Activated gamma-delta T cell (primary cell): ENCODE data around the gene OSGEP.
"Not testable (repeated sequence)": the region's sequence is repeated elsewhere in the genome, so short reads cannot be mapped to it uniquely, and the experiment has no call there.

ENCODE experiments used
- DNase-seq: peaks from one replicate; lab custom pipeline; 2025; lab: John Stamatoyannopoulos, UW

Gene OSGEP

DNA sequence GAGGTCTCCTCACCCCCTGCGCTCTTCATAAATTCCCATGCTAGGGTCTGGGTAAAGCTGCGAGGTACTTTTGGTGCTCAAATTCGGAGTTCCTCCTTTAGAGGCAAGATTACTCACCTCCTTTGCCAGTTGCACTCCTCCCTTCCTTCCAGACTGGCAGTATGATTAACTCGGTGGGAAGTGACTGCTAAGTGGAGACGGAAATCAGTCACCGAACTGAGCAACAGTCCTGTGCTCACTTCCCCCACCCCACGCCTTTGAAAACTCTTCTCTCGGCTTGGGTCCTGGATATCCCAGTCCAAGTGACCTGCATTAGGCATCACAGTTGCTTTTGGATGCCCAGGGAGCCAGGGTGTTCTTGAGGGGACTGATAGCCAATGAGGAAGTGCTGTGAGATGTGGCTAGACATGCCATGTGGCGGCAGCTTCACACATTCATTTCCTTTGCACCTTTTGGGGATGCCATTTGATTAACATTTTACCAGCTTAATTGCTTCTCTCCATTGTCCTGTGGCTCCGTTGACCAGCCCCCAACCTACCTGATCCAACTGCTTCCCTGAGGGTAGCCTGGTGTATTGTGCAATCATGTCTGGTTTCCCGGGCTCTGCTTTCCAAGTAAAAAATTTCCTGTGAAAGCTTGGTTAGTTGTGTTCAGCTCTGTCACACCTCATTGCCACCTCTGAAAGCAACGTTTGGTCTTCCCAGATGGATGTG is 15.4 kb upstream of the OSGEP start:
- no peak for DNase-seq

DNA sequence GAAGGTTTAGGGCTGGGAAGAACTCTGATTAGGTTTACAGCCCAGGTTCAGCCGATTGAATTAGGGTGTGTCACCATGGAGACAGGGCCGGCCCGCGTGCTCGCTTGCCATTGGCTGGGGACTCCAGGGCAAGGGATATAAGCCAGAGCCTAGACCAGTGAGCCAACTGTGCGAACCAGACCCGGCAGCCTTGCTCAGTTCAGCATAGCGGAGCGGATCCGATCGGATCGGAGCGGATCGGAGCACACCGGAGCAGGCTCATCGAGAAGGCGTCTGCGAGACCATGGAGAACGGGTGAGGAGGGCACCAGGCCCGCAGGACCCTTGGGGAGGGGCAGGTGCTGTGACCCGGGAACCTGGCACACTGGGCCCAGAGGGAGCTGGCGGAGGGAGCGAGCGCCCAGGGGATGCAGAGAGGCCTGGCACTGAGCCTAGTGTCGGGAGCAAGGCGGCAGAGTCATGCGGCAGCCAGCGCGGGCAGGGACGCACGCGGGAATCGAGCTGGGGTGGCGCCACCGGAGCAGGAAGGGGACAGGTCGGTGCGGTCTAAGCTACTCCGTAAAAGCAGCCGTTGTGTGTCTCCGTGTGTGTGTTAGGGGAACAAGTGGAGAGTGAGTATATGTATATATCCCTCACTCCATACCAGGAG is 14.8 kb upstream of the OSGEP start, which contains the start of gene PNP:
PNP (plus strand) TSS at position 165 of the 648 bp plus-strand sequence; CDS start at position 284, 119 bp downstream.
- peak; percentile 64 for DNase-seq

DNA sequence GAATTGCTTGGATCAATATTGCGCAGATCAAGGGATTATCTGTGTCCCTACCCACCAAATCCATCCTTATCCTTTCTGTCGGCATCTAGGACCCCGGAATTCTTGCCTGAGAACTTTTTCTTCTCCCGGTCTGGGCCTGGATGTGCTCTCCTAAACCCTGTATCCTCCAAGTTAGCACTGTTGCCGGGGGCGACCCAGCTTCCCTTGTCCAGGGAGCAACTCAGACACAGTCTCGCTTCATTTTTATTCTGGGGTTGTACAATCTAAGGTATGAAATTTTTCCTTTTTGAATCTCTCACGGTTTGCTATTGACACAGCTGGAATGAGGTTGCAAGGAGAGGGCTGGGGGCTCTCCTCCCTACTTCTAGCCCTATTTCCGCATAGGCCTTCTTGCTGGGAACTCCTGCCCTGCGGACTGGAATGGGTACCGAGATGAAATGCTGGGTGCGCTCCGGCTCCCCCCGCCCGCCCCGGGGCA is 14.2 kb upstream of the OSGEP start:
- no peak for DNase-seq

DNA sequence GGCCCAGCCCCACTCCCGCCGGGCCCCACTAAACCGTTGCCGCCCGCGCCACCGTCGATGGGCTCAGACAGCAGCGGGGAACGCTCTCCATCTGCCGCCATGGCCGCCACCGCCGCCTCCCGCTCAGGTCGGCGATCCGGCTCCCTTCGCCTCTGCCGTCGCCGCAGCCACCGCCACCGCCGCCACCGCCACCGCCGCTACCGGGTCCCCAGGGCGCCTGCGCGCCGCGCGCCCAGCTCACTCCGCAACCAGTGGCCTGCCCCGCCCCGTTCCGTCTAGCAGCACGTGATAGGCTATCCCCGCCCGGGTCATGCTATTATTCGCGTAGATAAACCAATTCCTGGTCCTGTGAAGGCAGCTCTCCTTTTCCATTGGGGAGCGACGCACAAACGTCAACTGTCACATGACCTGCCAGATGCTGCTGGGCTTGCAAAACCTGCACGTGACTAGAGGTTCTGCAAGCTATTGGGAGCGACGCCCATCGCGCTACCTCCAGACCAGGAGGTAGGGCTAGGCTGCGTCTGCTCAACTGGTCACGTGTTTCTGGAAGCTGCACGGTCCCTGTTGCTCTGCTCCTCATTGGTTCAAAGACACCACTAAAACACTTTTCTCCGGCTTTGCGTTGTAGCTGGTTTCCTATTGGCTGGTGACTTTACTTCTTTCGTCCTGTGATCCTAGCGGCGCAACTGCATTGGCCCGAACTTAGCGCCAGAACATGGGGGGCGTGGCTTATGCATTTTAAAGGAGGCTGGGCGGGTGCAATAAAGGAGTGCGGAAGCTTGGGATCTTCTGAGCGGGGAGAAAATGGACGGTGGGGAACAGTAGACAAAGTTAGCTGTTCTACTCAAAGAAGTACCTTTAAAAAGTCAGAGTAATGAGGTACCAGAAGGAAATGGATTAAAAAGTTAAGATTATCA is 6.9 kb upstream of the OSGEP start, which contains the start of gene PIP4P1:
PIP4P1 (minus strand) TSS at position 210 of the 917 bp plus-strand sequence; CDS start at position 101, 109 bp downstream.
- DNase-seq, result peak; percentile 93

DNA sequence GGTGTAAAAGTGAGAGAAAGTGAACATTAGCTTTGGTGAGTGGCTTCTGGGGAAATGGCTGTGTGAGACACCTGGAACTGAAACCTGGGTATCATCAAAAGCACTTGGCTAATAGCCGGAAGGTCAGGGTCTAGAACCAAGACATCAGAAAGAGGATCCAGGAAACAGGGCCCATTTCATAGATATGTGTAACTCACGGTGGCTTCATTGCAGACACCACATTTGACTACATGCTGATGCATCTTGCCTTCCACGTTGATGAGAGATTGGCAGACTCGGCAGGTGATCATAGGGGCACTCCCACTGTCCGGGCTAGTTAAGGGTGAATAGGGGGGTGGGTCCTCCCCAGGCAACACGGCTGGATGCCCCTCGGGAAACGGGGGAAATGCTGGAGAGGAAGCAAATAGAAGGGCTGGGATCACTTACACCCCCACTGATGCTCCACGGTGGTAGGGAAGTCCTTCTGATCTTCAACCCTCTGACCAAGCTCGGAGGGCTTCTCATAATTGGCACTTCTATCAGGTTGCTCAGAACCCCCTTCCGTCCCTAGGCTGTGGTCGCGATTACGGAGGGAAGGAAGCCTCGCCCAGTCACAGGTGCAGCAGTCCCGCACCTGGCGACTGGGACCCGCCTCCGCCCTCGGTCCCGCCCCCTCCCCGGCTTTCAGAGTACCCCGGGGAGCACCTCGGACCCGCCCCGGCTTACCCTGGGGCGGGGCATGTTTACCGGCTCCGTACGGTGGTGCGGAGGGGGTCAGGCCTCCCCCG is 6.0 kb upstream of the OSGEP start:
- DNase-seq, result peak; percentile 58

DNA sequence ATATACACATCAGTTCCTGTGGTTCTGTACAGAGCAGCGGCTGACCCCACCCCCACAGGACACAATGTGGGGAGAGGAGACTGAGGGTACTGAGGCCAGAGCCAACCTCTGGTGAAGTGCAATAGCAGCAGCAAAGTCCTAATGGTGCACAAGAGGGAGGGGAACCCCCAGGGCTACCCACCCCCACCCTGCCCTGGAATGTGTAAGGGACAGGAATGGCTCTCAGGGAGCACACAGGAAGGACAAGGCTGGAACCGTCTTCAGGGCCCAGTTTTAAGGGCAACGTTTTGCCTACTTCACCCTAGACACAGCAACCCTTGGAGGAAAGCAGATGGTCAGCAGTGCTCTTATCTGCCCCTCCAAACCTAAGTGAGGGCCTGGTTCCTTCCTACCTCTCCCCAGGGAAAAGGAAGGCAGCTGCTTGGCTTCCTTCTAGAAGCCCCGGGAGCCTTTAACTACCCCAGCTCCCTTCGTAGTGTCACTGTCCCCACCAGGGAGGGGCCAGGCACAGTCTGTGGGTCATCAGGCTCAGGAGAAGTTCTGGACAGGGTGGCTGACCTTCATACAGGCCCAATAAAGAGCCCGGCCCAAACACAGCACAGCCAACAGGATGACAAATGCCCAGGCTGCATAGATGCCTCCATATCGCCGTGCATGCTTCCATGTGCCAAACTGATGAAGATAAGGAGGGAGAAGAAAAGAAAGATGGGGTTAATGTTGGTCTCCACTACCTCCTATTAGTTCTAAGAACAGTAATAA is 3.6 kb upstream of the OSGEP start:
- DNase-seq, result no peak

DNA sequence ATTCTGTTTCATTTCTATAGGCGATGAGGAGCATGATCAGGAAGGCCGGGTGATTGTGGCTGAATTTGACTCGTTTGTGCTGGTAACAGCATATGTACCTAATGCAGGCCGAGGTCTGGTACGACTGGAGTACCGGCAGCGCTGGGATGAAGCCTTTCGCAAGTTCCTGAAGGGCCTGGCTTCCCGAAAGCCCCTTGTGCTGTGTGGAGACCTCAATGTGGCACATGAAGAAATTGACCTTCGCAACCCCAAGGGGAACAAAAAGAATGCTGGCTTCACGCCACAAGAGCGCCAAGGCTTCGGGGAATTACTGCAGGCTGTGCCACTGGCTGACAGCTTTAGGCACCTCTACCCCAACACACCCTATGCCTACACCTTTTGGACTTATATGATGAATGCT is 2.4 kb upstream of the OSGEP start:
- no peak for DNase-seq

DNA sequence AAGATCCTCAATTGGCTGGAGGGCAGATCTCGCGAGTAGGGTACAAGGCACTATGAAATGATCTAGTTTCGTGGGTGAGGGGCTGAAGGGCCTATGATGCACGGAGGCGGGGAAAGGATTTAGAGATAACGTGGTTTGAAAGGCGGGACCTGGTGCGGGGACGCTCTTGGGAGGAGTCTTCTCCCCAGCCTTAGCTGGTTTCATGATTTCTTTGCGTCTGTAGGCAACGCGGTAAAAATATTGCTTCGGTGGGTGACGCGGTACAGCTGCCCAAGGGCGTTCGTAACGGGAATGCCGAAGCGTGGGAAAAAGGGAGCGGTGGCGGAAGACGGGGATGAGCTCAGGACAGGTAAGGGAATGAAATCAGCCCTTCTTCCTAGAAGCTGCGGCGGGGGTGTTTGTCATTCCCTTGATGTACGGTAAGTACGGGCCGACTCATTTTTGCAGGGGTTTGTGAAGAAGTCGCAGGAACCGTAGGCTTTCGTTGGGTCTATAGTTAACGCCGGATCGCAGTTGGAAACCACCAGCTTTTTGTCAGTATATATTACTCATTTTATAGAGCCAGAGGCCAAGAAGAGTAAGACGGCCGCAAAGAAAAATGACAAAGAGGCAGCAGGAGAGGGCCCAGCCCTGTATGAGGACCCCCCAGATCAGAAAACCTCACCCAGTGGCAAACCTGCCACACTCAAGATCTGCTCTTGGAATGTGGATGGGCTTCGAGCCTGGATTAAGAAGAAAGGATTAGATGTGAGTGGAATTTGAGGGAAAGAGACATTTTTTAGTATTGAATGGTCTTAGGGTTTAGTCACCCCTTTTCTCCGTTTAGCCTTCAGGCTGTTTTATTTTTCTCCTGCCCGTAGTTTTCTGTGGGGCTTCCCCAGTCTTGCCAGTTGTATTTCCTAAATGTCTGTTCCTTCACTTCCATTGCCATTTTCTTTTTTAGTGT is 1.0 kb upstream of the OSGEP start:
- no peak for DNase-seq

DNA sequence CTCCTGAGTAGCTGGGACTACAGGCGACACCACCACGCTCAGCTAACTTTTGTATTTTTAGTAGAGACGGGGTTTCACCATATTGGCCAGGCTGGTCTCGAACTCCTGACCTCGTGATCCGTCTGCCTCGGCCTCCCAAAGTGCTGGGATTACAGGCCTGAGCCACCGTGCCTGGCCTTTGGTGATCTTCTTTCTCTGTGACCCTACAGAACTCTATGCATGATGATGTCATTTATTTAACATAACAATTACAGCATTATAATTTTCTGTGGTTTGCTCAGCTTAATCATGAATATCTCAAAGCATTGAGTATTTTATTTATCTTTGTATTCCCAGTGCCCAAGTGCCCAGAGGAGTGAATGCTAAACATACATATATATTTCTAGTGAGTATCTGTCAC is 1.8 kb downstream of the OSGEP start:
- DNase-seq, result not testable (repeated sequence)

DNA sequence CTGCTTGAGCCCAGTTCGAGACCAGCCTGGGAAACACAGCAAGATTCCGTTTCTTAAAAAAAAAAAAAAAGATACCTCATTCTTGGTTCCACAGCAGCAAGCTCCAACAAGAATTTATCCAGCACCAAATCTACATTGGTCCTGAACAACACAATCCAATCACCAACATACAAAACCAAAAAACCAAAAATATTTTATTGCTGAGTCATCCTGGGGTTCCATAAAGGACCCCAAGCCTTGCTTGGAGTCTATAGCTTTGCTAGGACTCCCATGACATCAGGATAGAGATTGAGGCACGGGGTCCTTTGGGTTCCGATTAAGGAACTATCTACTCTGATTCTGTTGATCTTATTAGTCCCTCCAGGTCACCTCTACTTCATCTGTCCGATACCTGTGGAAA is 7.7 kb downstream of the OSGEP start:
- no peak for DNase-seq

DNA sequence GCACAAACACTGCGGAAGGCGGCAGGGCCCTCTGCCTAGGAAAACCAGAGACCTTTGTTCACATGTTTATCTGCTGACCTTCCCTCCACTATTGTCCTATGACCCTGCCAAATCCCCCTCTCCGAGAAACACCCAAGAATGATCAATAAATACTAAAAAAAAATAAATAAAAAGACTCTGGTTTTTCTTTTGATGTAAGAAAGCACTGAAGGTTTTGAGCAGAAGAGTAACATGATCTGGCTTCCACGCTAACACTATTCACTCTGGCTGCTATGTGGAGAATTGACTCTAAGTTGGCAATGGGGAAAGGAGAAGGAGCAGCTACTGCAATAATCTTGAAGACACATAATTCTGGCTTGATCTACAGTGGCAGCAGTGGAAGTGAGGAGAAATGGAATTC is 11.0 kb downstream of the OSGEP start:
- not testable (repeated sequence) for DNase-seq

DNA sequence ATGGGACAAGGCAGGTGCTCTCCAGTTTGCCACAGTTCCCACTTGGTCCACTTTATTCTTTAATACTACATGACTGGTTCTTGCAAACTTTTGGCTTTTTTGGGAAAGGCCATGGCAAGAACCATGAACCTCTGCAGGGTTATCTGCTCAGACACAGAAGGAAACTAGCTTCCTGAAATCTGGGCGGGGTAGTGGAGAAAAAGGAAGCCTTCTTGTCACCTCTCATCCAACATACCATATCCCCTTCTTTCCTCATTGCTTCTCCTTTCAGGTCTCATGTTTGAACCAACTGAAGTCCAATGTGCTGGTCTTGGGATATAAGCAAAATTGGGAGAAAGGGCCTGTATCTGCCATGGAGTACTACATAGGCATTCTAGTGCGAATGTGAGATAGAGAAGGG is 13.2 kb downstream of the OSGEP start:
- no peak for DNase-seq

DNA sequence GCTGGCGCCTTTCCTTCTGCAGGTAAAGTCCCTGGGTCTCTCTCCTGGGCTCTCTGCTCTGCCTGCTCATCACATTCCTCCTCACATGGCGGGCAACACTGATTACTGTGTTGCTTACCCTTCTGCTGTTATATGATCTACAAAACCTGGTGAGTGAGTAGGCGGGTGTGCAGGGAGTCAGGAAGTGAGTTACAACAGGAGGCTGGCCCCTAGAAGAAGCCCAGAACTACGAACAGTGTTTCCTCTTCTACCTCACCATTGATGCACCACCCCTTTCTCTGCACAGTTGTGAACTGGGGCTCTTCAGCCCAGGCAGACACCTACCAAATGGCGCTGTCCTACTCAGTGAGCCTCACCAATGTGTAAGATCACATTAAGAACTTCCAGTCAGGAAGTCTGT is 13.7 kb downstream of the OSGEP start:
- DNase-seq, result no peak

DNA sequence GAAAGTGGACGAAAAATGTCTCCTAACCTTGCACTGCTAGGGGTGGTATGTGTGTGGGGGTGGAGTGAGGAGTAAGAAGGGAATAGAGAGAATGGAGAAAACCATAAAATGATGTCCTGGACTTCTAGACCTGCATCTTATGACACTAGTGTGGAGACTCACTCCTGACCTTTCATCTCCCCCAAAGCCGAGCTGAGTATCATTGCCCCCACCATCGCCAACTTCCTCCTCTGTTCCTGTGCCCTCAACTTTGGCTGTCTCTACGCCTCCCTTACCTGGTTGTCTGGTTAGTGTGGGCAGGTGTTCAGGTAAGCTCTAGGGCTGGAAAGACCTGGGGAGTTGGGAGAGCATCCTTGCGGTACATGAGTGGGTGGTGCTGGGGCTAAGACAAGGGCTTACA is 14.1 kb downstream of the OSGEP start:
- DNase-seq, result no peak

DNA sequence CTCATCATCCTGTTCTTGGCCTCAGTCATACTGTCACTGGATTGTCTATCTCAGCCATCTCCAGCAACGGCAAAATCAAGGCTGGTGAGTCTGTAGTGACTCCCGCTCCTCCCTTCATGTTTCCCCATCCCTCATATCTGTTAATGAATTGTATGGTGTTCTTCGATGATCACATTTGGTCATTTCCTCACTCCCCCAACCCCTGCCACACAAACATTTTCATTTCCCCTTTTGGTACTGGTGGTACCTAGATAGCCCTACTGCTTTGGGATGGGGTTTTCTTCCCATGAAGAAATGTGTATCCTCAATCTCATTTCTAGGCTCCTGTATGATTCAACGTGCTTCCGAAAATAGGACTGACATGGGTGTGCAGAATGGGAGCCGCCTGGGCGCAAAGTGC is 15.9 kb downstream of the OSGEP start:
- no peak for DNase-seq

DNA sequence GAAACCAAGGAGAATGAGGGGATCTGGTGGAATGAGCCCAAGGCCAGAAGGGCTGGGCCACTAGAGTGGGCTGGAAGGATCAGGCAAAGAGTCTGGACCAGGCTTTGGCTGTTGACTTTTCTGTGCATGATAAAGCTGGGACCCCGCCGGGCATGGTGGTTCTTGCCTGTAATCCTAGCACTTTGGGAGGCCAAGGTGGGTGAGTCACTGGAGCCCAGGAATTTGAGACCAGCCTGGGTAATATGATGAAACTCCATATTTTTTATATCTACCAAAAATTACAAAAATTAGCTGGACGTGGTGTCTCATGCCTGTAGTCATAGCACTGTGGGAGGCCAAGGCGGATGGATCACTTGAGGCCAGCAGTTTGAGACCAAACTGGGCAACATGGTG is 18.3 kb downstream of the OSGEP start:
- no peak for DNase-seq

DNA sequence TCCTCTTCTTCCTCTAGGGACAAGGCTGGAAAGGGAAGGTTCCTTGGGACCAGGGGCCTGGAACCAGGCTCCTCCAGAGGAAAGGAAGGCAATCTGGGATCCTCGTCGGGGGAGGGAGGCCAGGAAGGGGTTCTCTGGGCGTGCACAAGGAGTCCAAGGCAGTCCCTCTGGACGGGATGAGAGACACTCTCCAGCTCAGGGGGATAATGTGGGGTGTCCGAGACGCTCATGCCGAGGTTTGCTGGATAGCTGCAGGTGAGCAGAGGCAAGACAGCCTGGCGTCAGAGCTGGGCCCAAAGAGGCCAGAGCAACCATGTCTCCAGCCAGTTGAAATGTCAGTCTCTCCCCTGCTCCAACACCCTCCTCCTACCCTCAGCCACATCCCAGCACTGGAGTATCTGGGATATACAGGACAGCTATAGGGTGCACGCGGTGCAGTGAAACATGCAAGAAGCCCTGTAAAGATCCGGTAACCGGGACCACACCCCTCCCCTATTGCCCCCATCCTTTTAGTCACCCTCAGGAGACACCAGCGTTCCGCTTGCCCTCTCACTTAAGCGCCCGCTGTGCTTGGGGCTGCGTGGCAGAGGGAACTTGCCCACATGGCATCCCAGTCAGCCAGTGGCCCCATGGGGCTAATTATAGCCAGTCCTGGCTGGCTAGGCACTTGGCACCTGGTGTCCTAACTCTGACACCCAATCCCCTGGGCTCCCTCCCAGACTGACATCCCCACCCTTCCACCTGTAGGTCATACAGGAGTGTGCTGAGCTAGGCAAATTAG is 18.8 kb downstream of the OSGEP start, which contains the start of gene KLHL33:
KLHL33 (minus strand) TSS at position 585 of the 781 bp plus-strand sequence; CDS start at position 230, 355 bp downstream.
- DNase-seq, result no peak

DNA sequence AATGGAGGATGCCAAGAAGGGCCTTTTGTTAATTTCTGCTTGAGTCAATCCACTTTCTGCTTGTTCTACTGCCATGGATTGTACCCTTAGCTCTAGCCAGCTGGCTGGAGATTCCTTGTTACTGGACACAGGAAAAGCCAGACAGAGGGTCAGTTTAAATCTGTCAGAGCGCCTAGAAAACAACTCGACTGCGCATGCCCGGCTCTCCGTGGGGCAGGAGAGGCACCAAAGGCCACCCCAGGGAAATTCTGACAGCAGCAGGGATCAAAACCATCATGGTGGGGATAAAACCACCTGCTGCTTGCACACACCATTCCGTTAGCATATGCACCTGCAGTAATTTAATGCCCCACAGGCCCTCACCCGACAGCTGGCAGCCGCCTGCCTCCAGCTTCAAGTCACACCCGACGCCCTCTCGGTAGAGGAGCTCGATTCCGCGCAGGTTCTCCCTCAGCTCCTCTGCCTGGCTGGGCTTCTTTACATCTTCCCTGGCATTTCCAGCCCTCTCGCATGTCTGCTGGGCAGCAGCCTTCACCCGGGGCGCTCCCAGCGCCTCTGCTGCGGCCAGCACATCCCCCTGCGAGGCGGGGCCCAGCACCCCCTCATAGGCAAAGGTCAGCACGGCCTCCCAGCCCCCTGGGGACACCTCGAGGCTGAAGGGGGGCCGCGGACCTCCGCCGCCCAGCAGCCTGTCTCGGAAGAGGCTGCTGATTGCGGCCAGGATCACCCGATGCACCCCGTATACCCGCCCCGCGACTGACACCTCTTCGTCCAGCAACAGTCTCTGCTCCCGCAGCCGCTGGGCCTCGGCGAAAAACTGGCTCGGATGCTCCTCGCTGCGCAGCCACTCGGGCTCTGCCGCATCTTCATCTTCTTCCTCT is 19.7 kb downstream of the OSGEP start:
- no peak for DNase-seq
